GM12801 (cell line): ENCODE data around the gene RTN1.

Experiments used
- CTCF ChIP-seq: IDR thresholded peaks from one replicate; pipeline ENCODE4 v1.5.1; 2011; ENCODE audit warnings: control low read depth; ENCODE audit not compliant: insufficient read length; ENCODE audit errors: extremely low read depth

RTN1 gene

GRCh38 chr14:59904184-59904583 is 33.6 kb upstream of the RTN1 start:
- TF ChIP-seq CTCF, result no peak

GRCh38 chr14:59900556-59900955 is 30.0 kb upstream of the RTN1 start:
- no peak for TF ChIP-seq CTCF

- TF ChIP-seq CTCF, result no peak
Observed at GRCh38 chr14:59897757-59898383, 27.3 kb upstream of the RTN1 start.

- TF ChIP-seq CTCF, result no peak
Observed at GRCh38 chr14:59895721-59896120, 25.1 kb upstream of the RTN1 start.

GRCh38 chr14:59890676-59891075 is 20.1 kb upstream of the RTN1 start:
- no peak for TF ChIP-seq CTCF

GRCh38 chr14:59882957-59883356 is 12.4 kb upstream of the RTN1 start:
- no peak for TF ChIP-seq CTCF

- TF ChIP-seq CTCF, result no peak
Observed at GRCh38 chr14:59871166-59871495, 555 bp upstream of the RTN1 start.
